DMS153 (cell line): ENCODE measurements around the gene LSR.

Experiments used
- DNase-seq: peaks from one replicate; lab custom pipeline; 2025; lab: John Stamatoyannopoulos, UW

The LSR gene, protein sequence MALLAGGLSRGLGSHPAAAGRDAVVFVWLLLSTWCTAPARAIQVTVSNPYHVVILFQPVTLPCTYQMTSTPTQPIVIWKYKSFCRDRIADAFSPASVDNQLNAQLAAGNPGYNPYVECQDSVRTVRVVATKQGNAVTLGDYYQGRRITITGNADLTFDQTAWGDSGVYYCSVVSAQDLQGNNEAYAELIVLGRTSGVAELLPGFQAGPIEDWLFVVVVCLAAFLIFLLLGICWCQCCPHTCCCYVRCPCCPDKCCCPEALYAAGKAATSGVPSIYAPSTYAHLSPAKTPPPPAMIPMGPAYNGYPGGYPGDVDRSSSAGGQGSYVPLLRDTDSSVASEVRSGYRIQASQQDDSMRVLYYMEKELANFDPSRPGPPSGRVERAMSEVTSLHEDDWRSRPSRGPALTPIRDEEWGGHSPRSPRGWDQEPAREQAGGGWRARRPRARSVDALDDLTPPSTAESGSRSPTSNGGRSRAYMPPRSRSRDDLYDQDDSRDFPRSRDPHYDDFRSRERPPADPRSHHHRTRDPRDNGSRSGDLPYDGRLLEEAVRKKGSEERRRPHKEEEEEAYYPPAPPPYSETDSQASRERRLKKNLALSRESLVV

DNA sequence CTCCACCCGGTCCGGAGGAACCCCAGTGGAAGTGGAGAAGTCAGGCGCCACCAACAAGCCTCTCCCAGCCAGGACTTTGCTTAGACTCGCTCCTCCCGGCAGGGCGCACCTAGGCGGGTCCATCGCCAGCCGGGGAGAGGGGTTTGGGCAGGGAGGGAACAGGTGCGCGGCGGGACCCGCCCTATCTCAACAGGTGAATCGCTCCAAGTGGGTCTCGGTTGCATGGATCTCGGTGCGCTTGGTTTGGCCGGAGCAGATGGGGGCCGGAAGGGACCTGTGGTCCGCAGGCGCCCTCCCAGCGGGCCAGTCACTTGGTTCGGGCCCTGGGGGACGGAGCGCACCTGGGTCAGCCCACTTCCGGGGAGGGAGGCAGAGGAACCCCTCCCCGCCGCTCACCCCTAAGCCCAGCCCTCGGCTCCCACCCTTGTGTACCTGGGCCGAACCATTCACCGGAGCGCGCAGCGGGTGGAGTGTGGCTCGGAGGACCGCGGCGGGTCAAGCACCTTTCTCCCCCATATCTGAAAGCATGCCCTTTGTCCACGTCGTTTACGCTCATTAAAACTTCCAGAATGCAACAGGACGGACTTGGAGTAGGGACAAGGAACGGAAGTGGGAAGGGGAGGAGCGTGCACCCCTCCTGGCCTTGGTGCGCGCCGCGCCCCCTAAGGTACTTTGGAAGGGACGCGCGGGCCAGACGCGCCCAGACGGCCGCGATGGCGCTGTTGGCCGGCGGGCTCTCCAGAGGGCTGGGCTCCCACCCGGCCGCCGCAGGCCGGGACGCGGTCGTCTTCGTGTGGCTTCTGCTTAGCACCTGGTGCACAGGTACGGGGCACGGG lies at the start of gene LSR:
Gene LSR (plus strand): TSS at position 693 of the 836 bp plus-strand sequence. CDS start 21 bp downstream, at position 714.
- DNase-seq, result peak; percentile 89

DNA sequence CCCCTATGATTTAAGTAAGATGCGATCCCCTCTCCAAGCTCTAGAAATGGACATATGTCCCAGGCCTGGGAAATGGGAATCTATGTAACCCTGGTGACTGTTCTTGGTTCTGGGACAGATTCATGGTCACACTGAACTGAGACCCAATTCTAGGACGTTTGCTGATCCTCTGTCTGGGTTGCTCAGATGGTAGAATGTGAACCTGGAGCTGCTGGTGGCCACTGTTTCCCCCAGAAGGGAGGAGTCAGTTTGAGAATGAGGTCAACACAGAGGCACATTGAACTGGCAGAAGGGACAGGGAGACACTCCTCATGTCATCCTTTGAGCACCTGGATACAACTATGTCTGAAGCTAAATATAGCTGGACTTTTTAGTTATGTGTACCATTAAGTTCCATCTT lies 49.3 kb upstream of the LSR start:
- no peak for DNase-seq

DNA sequence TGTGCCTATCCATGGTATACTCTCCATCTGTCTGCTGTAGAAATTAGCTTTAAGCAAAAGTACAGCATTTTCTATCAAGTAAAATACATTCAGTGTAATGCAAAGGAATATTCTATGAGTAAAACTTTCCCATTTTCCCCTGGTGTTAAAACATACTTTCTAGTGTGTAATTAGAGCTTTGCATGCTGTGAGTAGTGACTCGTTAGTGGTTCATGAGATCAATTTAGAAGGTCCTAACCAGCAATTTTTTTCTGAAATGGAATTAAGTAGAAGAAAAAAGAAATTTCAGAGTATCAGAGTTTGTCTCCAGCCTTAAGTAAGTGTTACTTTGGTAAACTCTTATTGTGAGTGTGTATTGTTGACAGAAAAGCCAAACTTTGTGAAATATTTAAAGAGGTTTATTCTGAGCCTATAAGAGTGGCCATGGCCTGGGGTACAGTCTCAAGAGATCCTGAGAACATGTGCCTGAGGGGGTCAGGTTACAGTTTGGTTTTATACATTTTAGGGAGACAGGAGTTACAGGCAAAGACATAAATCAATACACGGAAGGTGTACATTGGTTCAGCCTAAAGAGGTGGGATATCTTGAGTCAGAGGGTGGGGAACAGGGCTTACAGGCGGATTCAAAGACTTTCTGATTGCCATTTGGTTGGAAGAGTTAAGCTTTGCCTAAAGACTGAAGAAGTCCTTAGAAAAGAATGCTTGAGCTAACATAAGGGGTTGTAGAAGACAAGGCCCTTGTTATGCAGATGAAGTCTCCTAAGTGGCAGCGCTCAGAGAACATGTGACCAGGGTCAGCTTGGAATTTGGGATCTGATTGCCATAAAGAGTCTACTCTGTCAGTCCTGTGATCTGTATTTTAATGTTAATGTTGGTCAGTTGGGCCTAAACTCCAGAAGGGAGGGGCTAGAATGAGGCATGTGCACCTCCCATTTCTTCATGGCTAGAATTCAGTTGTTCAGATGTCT lies 45.8 kb upstream of the LSR start:
- DNase-seq, result no peak

DNA sequence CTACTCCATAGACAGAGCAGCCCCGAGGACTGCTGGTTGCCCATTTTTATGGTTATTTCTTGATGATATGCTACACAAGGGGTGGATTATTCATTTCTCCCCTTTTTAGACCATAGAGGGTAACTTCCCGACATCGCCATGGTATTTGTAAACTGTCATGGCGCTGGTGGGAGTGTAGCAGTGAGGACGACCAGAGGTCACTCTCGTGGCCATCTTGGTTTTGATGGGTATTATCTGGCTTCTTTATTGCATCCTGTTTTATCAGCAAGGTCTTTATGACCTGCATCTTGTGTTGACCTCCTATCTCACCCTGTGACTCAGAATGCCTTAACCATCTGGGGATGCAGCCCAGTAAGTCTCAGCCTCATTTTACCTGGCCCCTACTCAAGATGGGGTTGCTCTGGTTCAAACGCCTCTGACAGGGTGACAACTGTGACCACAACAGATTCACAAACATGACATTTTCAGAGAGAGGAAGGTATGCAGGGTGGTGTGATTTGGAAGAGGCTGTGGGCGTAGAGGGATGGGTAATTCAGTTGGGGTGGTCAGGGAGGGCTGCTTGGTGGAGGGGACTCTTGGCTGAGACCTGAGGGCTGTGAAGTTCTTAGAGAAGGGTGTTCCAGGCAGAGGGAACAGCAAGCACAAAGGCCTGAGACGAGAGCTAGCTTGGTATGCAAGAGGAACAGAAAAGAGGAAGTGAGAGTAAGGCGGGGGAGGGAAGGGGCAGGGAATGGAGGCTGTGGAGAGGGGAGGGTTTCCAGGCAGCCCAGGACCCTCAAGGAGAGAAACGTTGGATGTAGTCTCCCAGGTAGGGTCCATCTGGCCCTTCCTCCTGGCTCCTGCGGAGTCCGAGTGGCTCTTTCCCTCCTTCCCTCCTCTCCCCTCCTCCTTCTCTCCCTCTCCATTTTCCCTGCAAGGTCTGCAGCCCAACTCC lies 43.7 kb upstream of the LSR start:
- DNase-seq, result no peak

DNA sequence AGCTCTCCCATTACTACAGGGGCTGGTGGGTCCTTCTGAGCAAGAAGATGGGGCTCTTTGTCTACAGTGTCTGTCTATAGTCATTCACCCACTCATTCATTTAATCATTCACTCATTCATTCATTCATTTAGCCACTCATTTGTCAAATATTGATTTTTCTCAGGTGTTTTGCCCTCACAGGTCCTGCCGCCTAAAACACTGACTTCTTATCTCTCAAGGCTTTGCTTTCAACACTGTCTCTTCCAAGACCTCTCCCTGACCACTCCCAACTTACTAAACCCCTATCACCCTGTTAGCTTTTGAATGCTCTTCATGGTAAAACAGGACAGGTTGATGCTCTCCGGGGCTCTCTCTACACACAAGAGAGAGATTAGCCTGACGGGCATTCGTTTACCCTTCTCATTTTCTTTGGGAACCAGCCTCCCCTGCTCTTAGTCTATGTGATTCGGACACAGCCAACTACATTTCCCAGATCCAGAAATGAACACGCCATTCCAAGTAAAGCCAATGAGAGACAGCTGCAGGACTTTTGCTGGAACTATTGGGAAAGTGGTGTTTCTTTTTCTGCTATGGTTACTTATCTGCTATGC lies 43.0 kb upstream of the LSR start:
- DNase-seq, result no peak

DNA sequence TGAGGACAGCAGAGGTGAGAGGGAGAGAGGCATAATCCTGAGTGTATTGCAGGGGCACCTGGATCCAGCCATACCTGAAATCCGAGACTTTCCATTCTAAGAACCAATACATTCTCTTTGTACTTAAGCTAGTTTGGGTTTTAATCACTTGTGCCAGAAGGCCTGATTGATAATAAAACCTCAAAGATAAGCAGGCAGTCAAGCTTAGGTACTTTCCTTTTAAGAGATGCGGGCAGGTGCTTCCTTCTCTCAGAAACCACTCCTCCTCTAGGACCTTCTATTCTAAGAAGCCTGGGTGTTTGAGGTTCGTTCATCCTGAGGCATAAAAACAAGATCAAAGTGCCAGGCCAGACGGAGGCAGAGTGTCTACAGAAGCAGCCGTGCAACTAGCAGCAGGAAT lies 42.4 kb upstream of the LSR start:
- no peak for DNase-seq

DNA sequence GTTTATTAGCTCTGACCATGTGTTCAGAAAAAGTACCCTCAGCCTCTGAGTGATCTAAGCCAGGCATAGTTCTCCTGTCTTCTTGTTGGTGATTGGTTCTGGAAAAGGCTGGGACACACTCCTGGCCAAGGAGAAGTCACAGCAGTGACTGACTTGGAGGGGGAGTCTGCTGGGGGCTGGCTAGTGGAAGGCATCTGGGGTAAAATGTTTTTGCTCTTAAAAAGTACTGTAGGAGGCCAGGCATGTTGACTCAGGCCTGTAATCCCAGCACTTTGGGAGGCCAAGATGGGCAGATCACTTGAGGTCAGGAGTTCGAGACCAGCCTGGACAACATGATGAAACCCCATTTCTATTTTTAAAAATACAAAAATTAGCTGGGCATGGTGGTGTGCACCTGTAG lies 41.9 kb upstream of the LSR start:
- DNase-seq, result no peak

DNA sequence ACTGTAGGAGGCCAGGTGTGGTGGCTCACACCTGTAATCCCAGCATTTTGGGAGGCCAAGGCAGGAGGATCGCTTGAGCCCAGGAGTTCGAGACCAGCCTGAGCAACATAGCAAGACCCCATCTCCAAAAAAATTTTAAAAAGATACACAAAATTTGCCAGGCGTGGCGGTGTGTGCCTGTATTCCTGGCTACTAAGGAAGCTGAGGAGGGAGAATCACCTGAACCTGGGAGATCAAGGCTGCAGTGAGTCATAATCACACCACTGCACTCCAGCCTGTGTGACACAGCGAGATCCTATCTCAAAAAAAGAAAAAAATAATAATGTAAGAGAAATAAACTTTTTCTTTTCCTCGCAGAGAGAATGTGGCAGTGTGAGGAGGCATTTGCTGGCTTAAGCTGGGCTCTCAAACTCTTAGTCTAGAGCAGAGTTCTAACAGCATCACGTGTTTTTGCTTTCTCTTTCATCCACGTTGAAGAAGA lies 41.4 kb upstream of the LSR start:
- no peak for DNase-seq

DNA sequence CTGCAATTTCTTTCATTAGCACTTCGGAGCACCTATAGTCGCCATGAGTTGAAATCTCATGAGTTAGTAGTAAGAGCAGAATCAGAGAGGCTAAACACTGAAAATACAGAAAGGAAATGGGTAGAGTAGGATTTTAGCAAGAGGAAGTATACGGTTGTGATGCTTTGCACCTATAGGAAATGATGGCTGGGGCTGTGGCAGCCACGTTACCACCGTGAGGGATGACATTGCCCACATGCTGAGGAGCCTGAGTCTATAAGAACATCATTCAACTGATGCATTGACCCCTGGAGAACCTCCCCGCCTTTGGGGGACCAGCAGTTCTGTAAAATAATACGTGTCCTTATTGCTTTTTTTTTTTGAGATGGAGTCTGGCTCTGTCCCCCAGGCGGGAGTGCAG lies 40.7 kb upstream of the LSR start:
- no peak for DNase-seq

DNA sequence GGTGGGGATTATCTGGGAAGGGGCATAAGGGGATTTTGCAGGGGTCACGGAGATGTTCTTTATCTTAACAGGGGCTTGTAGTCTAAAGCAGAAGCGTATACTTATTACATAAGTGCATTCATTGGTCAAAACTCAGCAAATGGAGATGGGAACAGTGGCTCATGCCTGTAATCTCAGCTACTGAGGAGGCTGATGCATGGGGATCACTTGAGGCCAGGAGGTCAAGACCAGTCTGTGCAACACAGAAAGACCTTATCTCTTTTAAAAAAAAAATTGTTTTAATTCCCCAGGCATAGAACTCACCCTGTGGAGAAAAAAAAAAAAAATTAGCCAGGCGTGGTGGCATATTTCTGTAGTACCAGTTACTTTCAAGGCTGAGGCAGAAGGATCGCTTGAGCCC lies 39.2 kb upstream of the LSR start:
- no peak for DNase-seq

DNA sequence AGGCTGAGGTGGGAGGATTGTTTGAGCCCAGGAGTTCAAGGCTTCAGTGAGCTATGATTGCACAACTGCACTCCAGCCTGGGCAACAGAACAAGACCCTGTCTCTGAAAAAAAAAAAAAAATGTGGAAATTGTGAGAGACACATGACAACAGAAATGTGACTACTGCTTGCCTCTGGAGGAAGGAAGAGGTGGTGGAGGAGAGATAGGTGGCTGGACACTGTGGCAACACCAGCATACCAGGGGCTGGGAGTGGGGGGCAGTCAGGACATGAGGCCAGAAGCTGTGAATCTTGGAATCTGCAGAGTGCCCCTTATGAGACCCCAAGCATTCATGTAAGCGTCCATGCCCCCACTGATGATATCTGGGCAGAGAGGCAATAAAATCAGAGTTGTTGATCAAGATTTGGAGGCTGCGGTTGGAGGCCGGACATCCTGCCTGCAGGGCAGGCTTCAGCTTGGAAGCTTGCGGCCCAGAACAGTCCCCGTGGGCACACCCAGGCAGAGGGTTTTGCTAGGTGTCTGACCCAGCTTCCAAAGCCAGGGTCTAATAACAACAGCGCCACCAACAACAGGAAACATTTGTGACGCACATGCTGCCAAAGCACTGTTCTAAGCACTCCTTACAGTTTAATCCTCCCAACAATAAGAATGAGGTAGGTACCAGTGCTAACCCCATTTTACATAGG lies 37.1 kb upstream of the LSR start:
- DNase-seq, result no peak

DNA sequence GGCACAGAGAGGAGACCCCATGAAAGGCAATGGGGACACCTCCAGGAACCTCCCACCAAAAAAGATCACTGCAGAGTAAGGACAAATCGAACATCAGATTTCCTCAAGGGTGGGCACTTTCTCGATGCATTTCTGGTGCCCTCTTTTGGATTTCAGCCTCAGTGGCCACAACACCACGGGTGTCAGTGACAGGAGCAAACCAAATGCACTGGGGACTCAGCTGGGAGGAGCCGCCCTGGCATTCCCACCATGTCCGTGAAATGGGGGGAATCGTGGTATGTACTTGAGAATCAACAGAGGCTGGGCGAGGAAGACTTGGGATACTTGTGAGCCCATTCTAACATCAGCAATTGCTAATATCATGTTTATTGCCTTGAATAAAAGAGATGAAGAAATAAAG lies 36.6 kb upstream of the LSR start:
- DNase-seq, result no peak

DNA sequence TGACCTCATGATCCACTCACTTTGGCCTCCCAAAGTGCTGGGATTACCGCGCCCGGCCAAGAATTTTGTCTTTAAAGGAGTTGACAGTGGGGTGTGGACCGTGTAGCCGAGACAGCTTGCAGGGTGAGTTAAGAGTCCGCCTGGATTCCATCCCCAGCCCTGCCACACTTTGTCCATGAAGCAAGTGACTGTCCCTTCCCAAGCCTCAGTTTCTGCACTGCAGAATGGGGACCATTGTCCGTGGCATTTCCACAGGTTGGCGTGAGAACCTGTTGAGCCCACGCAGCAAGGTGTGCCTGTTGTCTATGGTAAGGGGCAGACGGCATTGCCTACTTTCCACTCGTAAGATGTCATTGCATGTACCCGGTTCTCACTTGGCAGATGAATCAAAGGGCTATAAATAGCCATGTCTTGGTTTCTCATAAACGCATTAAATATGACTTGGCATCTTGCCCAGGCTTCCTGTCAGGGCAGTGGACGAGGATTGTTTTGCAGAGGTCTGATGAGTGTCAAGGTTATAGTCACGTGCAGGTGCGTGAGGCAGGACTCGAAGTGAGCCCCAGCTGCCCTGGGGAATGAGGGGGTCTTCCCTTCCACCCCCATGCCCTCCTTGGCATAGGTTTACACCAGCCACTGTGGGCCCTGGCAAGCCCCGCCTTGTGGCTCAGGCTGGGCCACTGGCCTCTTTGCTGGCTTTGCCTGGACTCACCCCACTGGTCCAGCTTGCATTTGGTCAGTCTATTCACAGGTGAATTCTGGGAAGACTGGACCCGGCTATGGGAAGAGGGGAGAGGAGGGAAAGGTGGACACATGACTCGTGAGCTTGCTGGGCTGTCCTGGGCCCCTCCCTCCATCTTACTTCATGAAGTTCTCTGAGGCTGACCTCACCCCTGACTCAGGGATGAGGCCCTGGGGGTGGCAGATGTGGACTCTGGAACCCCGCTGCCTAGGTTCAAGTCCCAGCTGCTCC lies 34.9 kb upstream of the LSR start:
- peak; percentile 93 for DNase-seq

DNA sequence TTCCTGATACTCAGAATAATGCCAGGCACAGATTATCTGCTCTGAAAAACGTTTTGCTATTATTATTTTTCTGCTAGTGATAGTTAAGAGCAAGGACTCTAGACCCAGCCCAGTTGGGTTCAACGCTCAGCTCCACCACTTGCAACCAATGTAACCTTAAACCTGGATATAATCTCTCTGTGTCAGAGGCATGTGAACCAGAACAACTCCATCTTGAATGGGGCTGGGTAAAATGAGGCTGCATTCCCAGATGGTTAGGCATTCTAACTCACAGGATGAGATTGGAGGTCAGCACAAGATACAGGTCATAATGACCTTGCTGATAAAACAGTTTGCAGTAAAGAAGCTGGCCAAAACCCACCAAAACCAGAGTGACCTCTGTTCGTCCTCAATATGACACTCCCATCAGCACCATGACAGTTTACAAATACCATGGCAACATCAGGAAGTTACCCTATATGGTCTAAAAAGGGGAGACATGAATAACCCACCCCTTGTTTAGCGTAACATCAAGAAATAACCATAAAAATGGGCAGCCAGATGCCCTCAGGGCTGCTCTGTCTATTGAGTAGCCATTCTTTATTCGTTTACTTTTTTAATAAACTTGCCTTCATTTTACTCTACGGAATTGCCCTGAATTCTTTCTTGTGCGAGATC lies 33.9 kb upstream of the LSR start:
- DNase-seq, result no peak

DNA sequence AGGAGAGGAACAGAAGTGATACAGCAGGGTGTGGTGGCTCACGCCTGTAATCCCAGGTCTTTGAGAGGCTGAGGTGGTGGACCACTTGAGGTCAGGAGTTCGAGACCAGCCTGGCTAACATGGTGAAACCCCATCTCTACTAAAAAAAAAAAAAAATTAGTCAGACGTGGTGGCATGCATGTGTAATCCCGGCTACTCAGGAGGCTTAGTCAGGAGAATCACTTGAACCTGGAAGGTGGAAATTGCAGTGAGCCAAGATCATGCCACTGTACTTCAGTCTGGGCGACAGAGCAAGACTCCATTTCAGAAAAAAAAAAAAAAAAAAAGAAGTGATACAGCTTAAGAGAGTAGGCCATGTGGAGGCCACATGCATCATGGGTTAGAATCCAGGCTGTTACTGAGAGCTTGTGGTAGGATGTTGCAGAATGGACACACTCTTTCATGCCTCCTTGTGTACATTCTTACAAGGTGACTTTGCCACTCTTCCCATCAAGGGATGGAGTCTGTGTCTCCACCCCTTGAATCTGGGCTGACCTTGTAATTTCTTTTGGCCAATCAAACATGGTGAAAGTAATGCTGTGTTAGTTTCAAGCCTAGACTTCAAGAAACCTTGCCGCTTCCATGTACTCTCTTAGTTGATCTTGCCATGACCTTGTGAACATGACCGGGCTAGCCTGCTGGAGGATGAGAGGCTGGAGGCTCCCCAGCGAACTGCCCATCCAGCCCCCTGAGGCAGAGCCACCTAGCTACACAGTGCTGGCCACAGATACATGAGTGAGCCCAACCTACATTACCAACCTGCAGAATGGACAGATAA lies 32.6 kb upstream of the LSR start:
- DNase-seq, result no peak

DNA sequence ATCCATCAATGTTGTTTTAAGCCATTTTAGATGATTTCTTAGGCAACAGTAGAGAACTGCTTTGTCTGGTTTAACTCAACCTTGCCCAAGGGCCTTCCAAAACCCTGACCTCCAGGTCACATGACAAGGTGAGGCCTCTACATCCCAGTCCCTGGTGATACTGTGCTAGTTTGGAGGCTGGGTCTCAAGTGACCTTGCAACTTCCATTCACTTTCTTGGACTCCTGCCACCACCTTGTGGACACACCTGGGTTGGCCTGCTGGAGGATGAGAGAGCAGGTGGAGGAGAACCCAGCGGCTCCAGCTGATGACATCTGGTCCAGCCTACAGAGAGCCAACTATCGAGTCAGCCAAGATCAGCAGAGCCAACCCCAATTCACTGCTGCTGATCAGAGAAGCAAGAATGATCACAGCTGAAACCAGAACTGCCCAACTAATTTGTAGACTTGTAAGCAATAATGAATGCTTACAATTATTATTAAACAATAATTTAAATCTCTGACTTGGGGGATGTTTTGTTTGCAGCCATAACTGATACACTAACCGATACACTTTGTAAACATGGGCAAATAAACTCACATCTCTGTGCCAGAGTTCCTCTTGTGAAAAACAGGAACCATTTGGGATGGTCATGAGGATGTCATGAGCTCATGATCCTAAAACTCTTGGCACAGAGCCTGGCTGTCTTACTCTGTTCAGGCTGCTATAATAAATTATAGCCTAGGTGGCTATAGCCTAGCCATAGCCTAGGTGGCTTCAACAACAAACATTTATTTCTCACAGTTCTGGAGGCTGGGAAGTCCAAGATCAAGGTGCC lies 31.8 kb upstream of the LSR start:
- no peak for DNase-seq
